Activated T-cell treated with anti-CD3 and anti-CD28 coated beads, Interleukin-2, amount 50 U/mL, for 72 hours (primary cell): ENCODE measurements around the gene ADAMTS10. TPM values are rescaled to one million over a fixed set of nuclear protein-coding genes. Genes with fewer than 3 reads are reported as not detected.
"Not testable (repeated sequence)": the region's sequence is repeated elsewhere in the genome, so short reads cannot be mapped to it uniquely, and the experiment has no call there.

ENCODE experiments used
- ATAC-seq, 2 donors: fragments of 150-1000 bp; cut with Tn5 transposase; replicated peaks in 1 of 2; 2 replicates each; pipeline ENCODE4 v1.10.0; 2021; ENCODE audit warnings: moderate library complexity in 2 of 2, mild to moderate bottlenecking in 1 of 2
- DNase-seq, 2 donors: peaks; one replicate each; pipeline ENCODE4 v3.0.0; 2021 to 2022; ENCODE audit warnings: mixed read lengths in 1 of 2
- H3K27ac Mint-ChIP-seq: one replicate; pipeline ENCODE4 v1.8.0; 2022; ENCODE audit warnings: mild to moderate bottlenecking, moderate library complexity, mixed read lengths
- H3K27me3 Mint-ChIP-seq: one replicate; pipeline ENCODE4 v1.8.0; 2022; ENCODE audit warnings: low read depth, mixed read lengths
- H3K36me3 Mint-ChIP-seq, 2 donors: one replicate each; pipeline ENCODE4 v1.8.0; 2022; ENCODE audit warnings: mixed read lengths in 2 of 2, mild to moderate bottlenecking in 1 of 2; ENCODE audit not compliant: insufficient read depth in 2 of 2
- H3K4me1 Mint-ChIP-seq: one replicate; pipeline ENCODE4 v1.8.0; 2022; ENCODE audit warnings: low read depth, mixed read lengths
- H3K4me3 Mint-ChIP-seq, 2 donors: one replicate each; pipeline ENCODE4 v1.8.0; 2022; ENCODE audit warnings: mild to moderate bottlenecking in 2 of 2, mixed read lengths in 2 of 2, moderate library complexity in 2 of 2
- H3K9me3 Mint-ChIP-seq, 2 donors: one replicate each; pipeline ENCODE4 v1.8.0; 2022; ENCODE audit warnings: mixed read lengths in 2 of 2
- total RNA-seq, 2 donors: library from RNA; stranded (reverse); gene quantifications; one replicate each; pipeline ENCODE4 v1.2.3, GENCODE V29; 2022

The ADAMTS10 gene
- total RNA-seq, 2 donors from 2014 or later, result 7.3 to 9.6 TPM

GRCh38 chr19:8558325-8558724 lies 52.2 kb downstream of the ADAMTS10 start:
- Mint-ChIP-seq H3K9me3 (no peaks in the 10 kb centered on the region), H3K4me1 (peaks cover 5% of the 10 kb centered on the region), H3K27ac (peak overlapping the region; percentile 77), H3K36me3 (no peaks in the 10 kb centered on the region), H3K4me3 (no peak overlapping the region), H3K27me3 (no peaks in the 10 kb centered on the region)
- DNase-seq (no peak), ATAC-seq (no peak)

GRCh38 chr19:8557642-8558238 lies 52.8 kb downstream of the ADAMTS10 start:
- H3K27me3 Mint-ChIP-seq, result no peaks in the 10 kb centered on the region
- H3K27ac Mint-ChIP-seq, result peak overlapping the region; percentile 77
- H3K4me3 Mint-ChIP-seq, result peak overlapping the region in 1 of 2 donors; percentile 2
- H3K4me1 Mint-ChIP-seq, result peaks cover 5% of the 10 kb centered on the region
- peak in 1 of 2 donors; percentile 38 for ATAC-seq
- no peak for DNase-seq
- H3K36me3 Mint-ChIP-seq, result no peaks in the 10 kb centered on the region
- peaks cover 0 to 2% of the 10 kb centered on the region in 2 donors for H3K9me3 Mint-ChIP-seq

- H3K4me1 Mint-ChIP-seq, DNase-seq, H3K27ac Mint-ChIP-seq, H3K9me3 Mint-ChIP-seq, H3K36me3 Mint-ChIP-seq, H3K4me3 Mint-ChIP-seq, ATAC-seq, H3K27me3 Mint-ChIP-seq: not testable (repeated sequence)
Observed at GRCh38 chr19:8553729-8554128, 56.8 kb downstream of the ADAMTS10 start.

- H3K36me3 Mint-ChIP-seq, result peaks cover 0 to 2% of the 10 kb centered on the region in 2 donors
- H3K9me3 Mint-ChIP-seq, result peaks cover 0 to 4% of the 10 kb centered on the region in 2 donors
- H3K4me3 Mint-ChIP-seq, result no peak overlapping the region
- H3K27ac Mint-ChIP-seq, result no peak overlapping the region
- DNase-seq (no peak), ATAC-seq (peak in 1 of 2 donors; percentile 51)
- peaks cover 3% of the 10 kb centered on the region for H3K4me1 Mint-ChIP-seq
- H3K27me3 Mint-ChIP-seq, result no peaks in the 10 kb centered on the region
Observed at GRCh38 chr19:8552810-8553209, 57.7 kb downstream of the ADAMTS10 start.

GRCh38 chr19:8550070-8550469 lies 60.4 kb downstream of the ADAMTS10 start:
- Mint-ChIP-seq H3K36me3 (peaks cover 0 to 4% of the 10 kb centered on the region in 2 donors), H3K27ac (no peak overlapping the region), H3K4me3 (no peak overlapping the region), H3K4me1 (no peaks in the 10 kb centered on the region), H3K27me3 (no peaks in the 10 kb centered on the region), H3K9me3 (peaks cover 0 to 4% of the 10 kb centered on the region in 2 donors)
- no peak for DNase-seq
- ATAC-seq, result no peak

- Mint-ChIP-seq H3K27me3 (no peaks in the 10 kb centered on the region), H3K9me3 (no peaks in the 10 kb centered on the region), H3K27ac (no peak overlapping the region), H3K4me3 (no peak overlapping the region), H3K36me3 (peaks cover 0 to 3% of the 10 kb centered on the region in 2 donors), H3K4me1 (no peaks in the 10 kb centered on the region)
- DNase-seq (no peak), ATAC-seq (no peak)
Observed at GRCh38 chr19:8545743-8546142, 64.8 kb downstream of the ADAMTS10 start.

GRCh38 chr19:8544168-8544567 lies 66.3 kb downstream of the ADAMTS10 start:
- no peak for DNase-seq
- Mint-ChIP-seq H3K36me3 (peaks cover 0 to 3% of the 10 kb centered on the region in 2 donors), H3K27me3 (no peaks in the 10 kb centered on the region), H3K27ac (no peak overlapping the region), H3K9me3 (no peaks in the 10 kb centered on the region), H3K4me1 (no peaks in the 10 kb centered on the region), H3K4me3 (no peak overlapping the region)
- no peak for ATAC-seq

GRCh38 chr19:8539621-8540149 lies 70.8 kb downstream of the ADAMTS10 start:
- no peaks in the 10 kb centered on the region for H3K27me3 Mint-ChIP-seq
- ATAC-seq, result no peak
- H3K4me1 Mint-ChIP-seq, result no peaks in the 10 kb centered on the region
- H3K27ac Mint-ChIP-seq, result no peak overlapping the region
- no peak for DNase-seq
- peaks cover 0 to 4% of the 10 kb centered on the region in 2 donors for H3K36me3 Mint-ChIP-seq
- no peak overlapping the region for H3K4me3 Mint-ChIP-seq
- H3K9me3 Mint-ChIP-seq, result no peaks in the 10 kb centered on the region

- Mint-ChIP-seq H3K36me3 (peaks cover 0 to 2% of the 10 kb centered on the region in 2 donors), H3K27me3 (no peaks in the 10 kb centered on the region), H3K27ac (no peak overlapping the region), H3K4me1 (no peaks in the 10 kb centered on the region), H3K9me3 (no peaks in the 10 kb centered on the region), H3K4me3 (no peak overlapping the region)
- ATAC-seq, result no peak
- no peak for DNase-seq
Observed at GRCh38 chr19:8537099-8537498, 73.4 kb downstream of the ADAMTS10 start.

- no peak for DNase-seq
- Mint-ChIP-seq H3K9me3 (no peaks in the 10 kb centered on the region), H3K4me1 (no peaks in the 10 kb centered on the region), H3K4me3 (no peak overlapping the region), H3K27ac (no peak overlapping the region), H3K36me3 (peaks cover 0 to 2% of the 10 kb centered on the region in 2 donors), H3K27me3 (no peaks in the 10 kb centered on the region)
- ATAC-seq, result no peak
Observed at GRCh38 chr19:8536282-8536681, 74.2 kb downstream of the ADAMTS10 start.

- no peak overlapping the region for H3K4me3 Mint-ChIP-seq
- no peak overlapping the region for H3K27ac Mint-ChIP-seq
- H3K27me3 Mint-ChIP-seq, result no peaks in the 10 kb centered on the region
- no peaks in the 10 kb centered on the region for H3K9me3 Mint-ChIP-seq
- no peaks in the 10 kb centered on the region for H3K4me1 Mint-ChIP-seq
- peaks cover 4 to 10% of the 10 kb centered on the region in 2 donors for H3K36me3 Mint-ChIP-seq
- no peak for ATAC-seq
- no peak for DNase-seq
Observed at GRCh38 chr19:8532225-8532624, 78.3 kb downstream of the ADAMTS10 start.

GRCh38 chr19:8531470-8531869 lies 79.0 kb downstream of the ADAMTS10 start:
- Mint-ChIP-seq H3K36me3 (peaks cover 4 to 14% of the 10 kb centered on the region in 2 donors), H3K9me3 (no peaks in the 10 kb centered on the region), H3K27ac (no peak overlapping the region)

More at GRCh38 chr19:8531470-8531869, 79.0 kb downstream of the ADAMTS10 start:
- DNase-seq (no peak), ATAC-seq (no peak)
- no peaks in the 10 kb centered on the region for H3K27me3 Mint-ChIP-seq
- H3K4me1 Mint-ChIP-seq, result no peaks in the 10 kb centered on the region
- no peak overlapping the region for H3K4me3 Mint-ChIP-seq
